ENCODE results near the gene KRT74. TPM values are rescaled to one million over a fixed set of nuclear protein-coding genes. Genes with fewer than 3 reads are reported as not detected.
A peak's percentile ranks its signal among the peaks of the same experiment; 100 is the strongest.

KRT74 gene
- total and polyA plus RNA-seq, 10 donors, result not detected

DNA sequence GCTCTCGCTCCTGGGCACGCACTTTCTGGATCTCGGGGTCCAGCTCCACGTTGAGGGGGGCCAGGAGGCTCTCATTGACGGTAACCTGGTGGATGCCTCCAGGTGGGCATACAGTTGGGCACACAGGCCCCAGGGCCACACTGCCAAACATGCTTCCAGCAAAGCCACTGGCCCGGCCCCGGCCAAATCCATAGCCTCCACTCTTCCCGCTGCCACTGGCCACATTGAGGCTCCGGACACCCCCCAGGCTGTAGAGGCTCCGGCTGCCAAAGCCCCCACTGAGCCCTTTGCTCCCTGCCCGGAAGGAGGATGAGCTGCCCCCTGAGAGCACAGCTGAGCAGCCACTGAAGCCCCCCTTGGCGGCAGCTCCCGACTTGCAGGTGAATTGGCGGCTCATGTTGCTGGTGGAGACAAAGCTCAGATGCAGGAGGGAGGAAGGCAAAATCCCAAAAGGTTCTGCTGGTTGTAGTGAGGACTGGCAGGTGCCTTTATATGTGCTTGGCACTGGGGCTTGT, 20.9 kb downstream of the KRT74 start, which contains the start of gene KRT71:
TSS of gene KRT71 (minus strand) at position 465 of the 515 bp plus-strand sequence. CDS start at position 397, 68 bp downstream.
- H3K4me1 ChIP-seq, result no peaks in the 10 kb centered on the region
- no peak within 1 kb of the TSS for H3K4me3 ChIP-seq
- no peak for DNase-seq
- H3K36me3 ChIP-seq, result no peaks in the 10 kb centered on the region
- no peak within 1 kb of the TSS for H3K27ac ChIP-seq
- peaks cover 0 to 30% (median 0%) of the 10 kb centered on the region in 7 donors for H3K27me3 ChIP-seq (replicated peaks in 1 of 7)
- no peaks in the 10 kb centered on the region for H3K9me3 ChIP-seq
- TF ChIP-seq, protein P1, sequence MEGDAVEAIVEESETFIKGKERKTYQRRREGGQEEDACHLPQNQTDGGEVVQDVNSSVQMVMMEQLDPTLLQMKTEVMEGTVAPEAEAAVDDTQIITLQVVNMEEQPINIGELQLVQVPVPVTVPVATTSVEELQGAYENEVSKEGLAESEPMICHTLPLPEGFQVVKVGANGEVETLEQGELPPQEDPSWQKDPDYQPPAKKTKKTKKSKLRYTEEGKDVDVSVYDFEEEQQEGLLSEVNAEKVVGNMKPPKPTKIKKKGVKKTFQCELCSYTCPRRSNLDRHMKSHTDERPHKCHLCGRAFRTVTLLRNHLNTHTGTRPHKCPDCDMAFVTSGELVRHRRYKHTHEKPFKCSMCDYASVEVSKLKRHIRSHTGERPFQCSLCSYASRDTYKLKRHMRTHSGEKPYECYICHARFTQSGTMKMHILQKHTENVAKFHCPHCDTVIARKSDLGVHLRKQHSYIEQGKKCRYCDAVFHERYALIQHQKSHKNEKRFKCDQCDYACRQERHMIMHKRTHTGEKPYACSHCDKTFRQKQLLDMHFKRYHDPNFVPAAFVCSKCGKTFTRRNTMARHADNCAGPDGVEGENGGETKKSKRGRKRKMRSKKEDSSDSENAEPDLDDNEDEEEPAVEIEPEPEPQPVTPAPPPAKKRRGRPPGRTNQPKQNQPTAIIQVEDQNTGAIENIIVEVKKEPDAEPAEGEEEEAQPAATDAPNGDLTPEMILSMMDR (IDR thresholded peaks at IDR 0.05 in 8 of 11, conservative IDR thresholded peaks at IDR 0.05 in 3 of 11), result no peak
- TF ChIP-seq POLR2AphosphoS5 (IDR thresholded peaks at IDR 0.05), result no peak
- no peak for TF ChIP-seq POLR2A (IDR thresholded peaks at IDR 0.05)
- intact Hi-C loops (cut with DNase I; ENCODE audit: low total_unique reads), result no loop called here
- 77 to 92% (median 84%) methylated on average over 14 of the region's 14 CpGs for WGBS, 5 donors

DNA sequence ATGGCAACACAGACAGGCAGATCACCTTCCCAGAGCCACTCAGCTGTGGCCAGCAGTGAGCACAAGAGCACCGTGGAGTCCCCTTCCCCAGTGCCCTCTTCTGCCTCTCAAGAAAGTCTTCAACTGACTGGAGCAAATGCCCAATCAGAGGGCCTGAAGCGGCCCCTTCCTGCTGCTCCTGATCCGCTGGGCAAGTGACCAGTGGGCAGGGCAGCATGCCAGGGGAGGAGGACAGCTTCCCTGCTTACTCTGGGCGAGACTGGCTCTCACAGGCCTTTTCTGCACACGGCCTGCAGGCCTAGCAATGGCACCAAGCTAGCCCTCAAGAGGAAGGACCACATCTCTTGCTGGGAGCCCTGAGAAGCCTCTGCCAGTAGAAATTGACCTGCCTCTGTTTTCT, 21.6 kb downstream of the KRT74 start:
- intact Hi-C loops (cut with DNase I; ENCODE audit: low total_unique reads), result no loop called here
- H3K27ac ChIP-seq, result peak overlapping the region in 2 of 8 donors; percentile 7 to 11
- 56 to 80% (median 63%) methylated on average over 3 to 5 of the region's 5 CpGs for WGBS, 5 donors
- H3K4me1 ChIP-seq, result no peaks in the 10 kb centered on the region
- no peaks in the 10 kb centered on the region for H3K36me3 ChIP-seq
- peaks cover 0 to 27% (median 0%) of the 10 kb centered on the region in 7 donors for H3K27me3 ChIP-seq (replicated peaks in 1 of 7)
- no peaks in the 10 kb centered on the region for H3K9me3 ChIP-seq
- H3K4me3 ChIP-seq, result no peak overlapping the region
- TF ChIP-seq POLR2A (IDR thresholded peaks at IDR 0.05), result no peak
- TF ChIP-seq POLR2AphosphoS5 (IDR thresholded peaks at IDR 0.05), result no peak
- TF ChIP-seq, protein P1 (IDR thresholded peaks at IDR 0.05 in 8 of 11, conservative IDR thresholded peaks at IDR 0.05 in 3 of 11), result no peak
- DNase-seq, result no peak

DNA sequence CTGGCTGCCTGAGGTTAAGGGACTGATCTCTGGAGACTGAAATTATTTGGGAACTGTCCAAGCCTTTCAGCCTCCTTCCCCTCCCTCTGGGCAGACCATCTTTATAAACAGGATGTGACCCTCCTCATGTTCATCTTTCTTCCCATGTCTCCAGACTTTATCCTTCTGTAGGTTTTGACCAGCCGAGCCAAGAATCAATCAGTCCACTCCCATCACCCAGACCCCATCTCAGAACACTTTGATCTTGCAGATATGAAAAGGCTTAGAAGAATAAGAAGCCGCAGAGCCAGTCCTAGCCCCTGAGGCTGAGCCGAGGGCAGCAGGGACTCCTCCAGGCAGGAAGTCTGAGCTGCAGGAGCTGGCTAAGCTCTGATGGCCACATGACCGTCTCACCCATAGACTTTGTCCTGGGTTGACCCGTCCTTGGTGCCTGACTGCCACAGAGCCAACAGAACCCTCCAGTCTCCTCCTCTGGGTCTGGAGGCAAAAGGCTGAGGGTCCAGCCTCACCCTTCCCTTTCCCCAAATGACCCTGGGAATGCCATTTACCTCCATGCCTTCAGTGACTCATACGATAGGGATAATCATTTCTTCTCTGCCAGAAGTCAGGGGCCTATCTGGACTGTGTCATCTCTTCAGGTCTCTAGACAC, 22.3 kb downstream of the KRT74 start:
- Histone ChIP-seq H3K9me3 (no peaks in the 10 kb centered on the region), H3K27me3 (replicated peaks in 1 of 7) (peaks cover 0 to 22% (median 0%) of the 10 kb centered on the region in 7 donors), H3K4me1 (no peaks in the 10 kb centered on the region), H3K27ac (peak overlapping the region in 3 of 8 donors; percentile 7 to 20 (median 11)), H3K4me3 (no peak overlapping the region), H3K36me3 (no peaks in the 10 kb centered on the region)
- WGBS, 5 donors, result 51 to 63% (median 60%) methylated on average over 6 of the region's 6 CpGs
- DNase-seq, result no peak
- TF ChIP-seq POLR2A (IDR thresholded peaks at IDR 0.05), result no peak
- TF ChIP-seq, protein P1 (IDR thresholded peaks at IDR 0.05 in 8 of 11, conservative IDR thresholded peaks at IDR 0.05 in 3 of 11), result no peak
- TF ChIP-seq POLR2AphosphoS5 (IDR thresholded peaks at IDR 0.05), result no peak
- intact Hi-C loops (cut with DNase I; ENCODE audit: low total_unique reads), result no loop called here

DNA sequence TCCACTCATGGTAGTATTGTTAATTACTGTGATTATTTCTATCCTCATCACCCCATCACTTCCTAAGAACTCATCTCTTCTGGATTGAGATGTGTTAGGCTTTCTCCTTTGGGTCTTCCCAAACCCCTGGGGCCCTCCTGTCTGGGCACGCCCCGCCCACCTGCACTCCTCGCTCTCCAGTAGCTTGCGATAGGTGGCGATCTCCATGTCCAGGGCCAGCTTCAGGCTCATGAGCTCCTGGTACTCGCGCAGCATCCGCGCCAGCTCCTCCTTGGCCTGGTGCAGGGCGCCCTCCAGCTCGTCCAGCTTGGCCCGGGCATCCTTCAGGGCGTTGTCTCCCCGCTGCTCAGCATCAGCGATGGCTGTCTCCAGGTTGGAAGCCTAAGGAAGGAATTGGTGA, 27.5 kb downstream of the KRT74 start:
- WGBS, 5 donors, result 81 to 89% (median 87%) methylated on average over 14 to 15 of the region's 15 CpGs
- H3K9me3 ChIP-seq, result no peaks in the 10 kb centered on the region
- no peak overlapping the region for H3K4me3 ChIP-seq
- peaks cover 0 to 8% (median 0%) of the 10 kb centered on the region in 7 donors for H3K27me3 ChIP-seq (replicated peaks in 1 of 7)
- H3K36me3 ChIP-seq, result no peaks in the 10 kb centered on the region
- H3K27ac ChIP-seq, result no peak overlapping the region
- no peaks in the 10 kb centered on the region for H3K4me1 ChIP-seq
- intact Hi-C loops (cut with DNase I; ENCODE audit: low total_unique reads), result no loop called here
- TF ChIP-seq POLR2A (IDR thresholded peaks at IDR 0.05), result no peak
- no peak for TF ChIP-seq POLR2AphosphoS5 (IDR thresholded peaks at IDR 0.05)
- TF ChIP-seq, protein P1 (IDR thresholded peaks at IDR 0.05 in 8 of 11, conservative IDR thresholded peaks at IDR 0.05 in 3 of 11), result no peak
- DNase-seq, result no peak
